Spleen (tissue), 11 donors: ENCODE measurements around the gene NIT2. TPM values are rescaled to one million over a fixed set of nuclear protein-coding genes. Genes with fewer than 3 reads are reported as not detected.

Source experiments
- DNase-seq: peaks from one replicate; pipeline ENCODE4 v3.0.0-alpha.2; 2020
- H3K27ac ChIP-seq, 8 donors: fragments of 200-600 bp; sonication (generic) in 7 of 8; 1 replicate in 4 of 8; 2 replicates in 4 of 8; pipeline versions ENCODE4 v1.5.0 to v1.8.0; 2016 to 2021; ENCODE audit warnings: inconsistent platforms in 4 of 8, mild to moderate bottlenecking in 4 of 8, moderate library complexity in 1 of 8
- H3K27me3 ChIP-seq, 7 donors: fragments of 200-600 bp; sonication (generic) in 6 of 7; replicated peaks in 1 of 7; 1 replicate in 4 of 7; 2 replicates in 3 of 7; pipeline versions ENCODE4 v1.5.0 to v1.8.0; 2016 to 2021; ENCODE audit warnings: inconsistent platforms in 3 of 7, mild to moderate bottlenecking in 1 of 7
- H3K36me3 ChIP-seq, 6 donors: fragments of 200-600 bp; sonication (generic) in 5 of 6; 1 replicate in 4 of 6; 2 replicates in 2 of 6; pipeline versions ENCODE4 v1.5.0 to v1.8.0; 2016 to 2021; ENCODE audit warnings: inconsistent platforms in 2 of 6
- H3K4me1 ChIP-seq, 6 donors: fragments of 200-600 bp; sonication (generic) in 5 of 6; 1 replicate in 3 of 6; 2 replicates in 3 of 6; pipeline versions ENCODE4 v1.5.0 to v1.8.0; 2016 to 2021; ENCODE audit warnings: inconsistent platforms in 3 of 6
- H3K4me3 ChIP-seq, 8 donors: fragments of 200-600 bp; sonication (generic) in 7 of 8; 1 replicate in 4 of 8; 2 replicates in 4 of 8; pipeline versions ENCODE4 v1.5.0 to v1.8.0; 2016 to 2021; ENCODE audit warnings: inconsistent platforms in 4 of 8, mild to moderate bottlenecking in 4 of 8, moderate library complexity in 2 of 8
- H3K9me3 ChIP-seq, 8 donors: fragments of 200-600 bp; sonication (generic) in 7 of 8; 1 replicate in 4 of 8; 2 replicates in 4 of 8; pipeline versions ENCODE4 v1.5.0 to v1.8.0; 2016 to 2021; ENCODE audit warnings: inconsistent platforms in 4 of 8
- POLR2A ChIP-seq, 3 donors: fragments of 450-650 bp; IDR thresholded peaks; one replicate each; pipeline ENCODE4 v1.5.1; 2017; ENCODE audit warnings: antibody characterized with exemption in 3 of 3, mild to moderate bottlenecking in 1 of 3
- POLR2AphosphoS5 ChIP-seq, 3 donors: sonication (generic); formaldehyde crosslinking; IDR thresholded peaks; one replicate each; pipeline ENCODE4 v1.5.1; 2017; ENCODE audit warnings: antibody characterized with exemption in 3 of 3
- WGBS, 5 donors: extraction: QIAGEN DNeasy Blood & Tissue Kit in 3 of 5; methylation state at CpG; one replicate each; pipeline versions ENCODE4 v1.1.5 to v1.1.7; 2013 to 2018; 5-methylcytosine and 5-hydroxymethylcytosine counted together
- intact Hi-C: fragments of 100-400 bp; cut with DNase I; formaldehyde crosslinking; loops from one replicate; pipeline ENCODE4 v1.15.0; 2023; ENCODE audit warnings: low total_unique reads
- polyA plus RNA-seq, 3 donors: library from polyadenylated mRNA; stranded (reverse); fragments of 200-250 nt; gene quantifications; one replicate each; pipeline ENCODE4 v1.2.1, GENCODE V29; 2013
- total RNA-seq, 7 donors: library from RNA; depleted of rRNA in 3 of 7; stranded (reverse); fragments of >200 nt in 3 of 7; fragmentation: NEBNext Ultra II Directional in 4 of 7; extraction: Animal tissue kit (Norgen Biotek cat#: 25700) in 4 of 7; gene quantifications; one replicate each; pipeline versions ENCODE4 v1.1.0 to v1.2.1, GENCODE V29; 2016 to 2021
- TF ChIP-seq, protein P1 (sequence below), 11 experiments: fragments of 200-600 bp in 7 of 11; fragments of 450-650 bp in 4 of 11; sonication (generic) in 4 of 11; IDR thresholded peaks in 8 of 11; conservative IDR thresholded peaks in 3 of 11; 1 replicate in 7 of 11; 2 replicates in 4 of 11; pipeline versions ENCODE4 v1.4.0 to v1.8.0; 2016 to 2021; ENCODE audit warnings: antibody characterized with exemption in 11 of 11, inconsistent platforms in 4 of 11, mild to moderate bottlenecking in 1 of 11
- donor health status: healthy with polysubstance abuse.
- donor health status: DM: no; HTN: no; CAD: no; lungs with moderate emphysema.
- donor health status: DM: no; HTN: no; CAD: no.
- donor health status: Bipolar disorder and iron deficiency.
- donor health status: healthy.
- donor health status: DM: no; HTN: no; CAD: no.
- donor health status: DM: yes; HTN: yes; CAD: no.

Gene NIT2
- total and polyA plus RNA-seq, 10 donors: 16.8 to 30.8 (median 24.7) TPM

- DNase-seq: no peak
- 79 to 94% (median 89%) methylated on average over 8 of the region's 8 CpGs for WGBS, 5 donors
- Histone ChIP-seq H3K4me1 (no peaks in the 10 kb centered on the region), H3K36me3 (peaks cover 0 to 83% (median 50%) of the 10 kb centered on the region in 6 donors), H3K4me3 (no peak overlapping the region), H3K9me3 (peaks cover 0 to 18% (median 15%) of the 10 kb centered on the region in 8 donors), H3K27me3 (no peaks in the 10 kb centered on the region), H3K27ac (no peak overlapping the region)
- TF ChIP-seq POLR2AphosphoS5 (IDR thresholded peaks at IDR 0.05): no peak
- TF ChIP-seq, protein P1, sequence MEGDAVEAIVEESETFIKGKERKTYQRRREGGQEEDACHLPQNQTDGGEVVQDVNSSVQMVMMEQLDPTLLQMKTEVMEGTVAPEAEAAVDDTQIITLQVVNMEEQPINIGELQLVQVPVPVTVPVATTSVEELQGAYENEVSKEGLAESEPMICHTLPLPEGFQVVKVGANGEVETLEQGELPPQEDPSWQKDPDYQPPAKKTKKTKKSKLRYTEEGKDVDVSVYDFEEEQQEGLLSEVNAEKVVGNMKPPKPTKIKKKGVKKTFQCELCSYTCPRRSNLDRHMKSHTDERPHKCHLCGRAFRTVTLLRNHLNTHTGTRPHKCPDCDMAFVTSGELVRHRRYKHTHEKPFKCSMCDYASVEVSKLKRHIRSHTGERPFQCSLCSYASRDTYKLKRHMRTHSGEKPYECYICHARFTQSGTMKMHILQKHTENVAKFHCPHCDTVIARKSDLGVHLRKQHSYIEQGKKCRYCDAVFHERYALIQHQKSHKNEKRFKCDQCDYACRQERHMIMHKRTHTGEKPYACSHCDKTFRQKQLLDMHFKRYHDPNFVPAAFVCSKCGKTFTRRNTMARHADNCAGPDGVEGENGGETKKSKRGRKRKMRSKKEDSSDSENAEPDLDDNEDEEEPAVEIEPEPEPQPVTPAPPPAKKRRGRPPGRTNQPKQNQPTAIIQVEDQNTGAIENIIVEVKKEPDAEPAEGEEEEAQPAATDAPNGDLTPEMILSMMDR (IDR thresholded peaks at IDR 0.05 in 8 of 11, conservative IDR thresholded peaks at IDR 0.05 in 3 of 11): no peak
- no peak for TF ChIP-seq POLR2A (IDR thresholded peaks at IDR 0.05)
- intact Hi-C loops: no loop called here
These were observed 50.4 kb downstream of the NIT2 start for GRCh38 chr3:100384733-100385525.

GRCh38 chr3:100386437-100387074, 52.0 kb downstream of the NIT2 start:
- Histone ChIP-seq H3K27me3 (no peaks in the 10 kb centered on the region), H3K27ac (no peak overlapping the region), H3K36me3 (peaks cover 0 to 80% (median 40%) of the 10 kb centered on the region in 6 donors), H3K4me1 (no peaks in the 10 kb centered on the region), H3K9me3 (peaks cover 0 to 20% (median 17%) of the 10 kb centered on the region in 8 donors), H3K4me3 (no peak overlapping the region)
- intact Hi-C loops: no loop called here
- TF ChIP-seq, protein P1 (IDR thresholded peaks at IDR 0.05 in 8 of 11, conservative IDR thresholded peaks at IDR 0.05 in 3 of 11): no peak
- no peak for TF ChIP-seq POLR2A (IDR thresholded peaks at IDR 0.05)
- no peak for TF ChIP-seq POLR2AphosphoS5 (IDR thresholded peaks at IDR 0.05)
- no peak for DNase-seq

DNA sequence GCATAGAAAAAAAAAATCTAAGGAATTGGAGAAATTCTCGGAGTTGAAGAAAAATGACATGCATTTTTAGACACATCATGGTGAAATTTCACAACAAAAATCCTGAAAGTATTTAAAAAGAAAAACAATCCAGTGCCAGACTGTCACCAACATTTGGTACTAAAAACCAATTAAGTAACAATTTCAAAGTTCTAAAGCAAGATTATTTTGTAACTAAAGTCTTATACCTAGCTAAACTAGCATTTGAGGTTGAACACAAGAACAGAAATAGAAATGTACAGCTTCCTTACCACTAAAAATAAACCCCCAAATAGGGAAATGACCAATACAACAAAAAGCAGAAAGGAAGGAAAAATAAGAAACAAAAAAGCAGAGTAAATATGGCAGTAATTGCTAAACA, 54.5 kb downstream of the NIT2 start:
- peaks cover 0 to 55% (median 20%) of the 10 kb centered on the region in 6 donors for H3K36me3 ChIP-seq
- intact Hi-C loops: no loop called here
- 95 to 100% (median 96%) methylated on average over 1 of the region's 1 CpG for WGBS, 5 donors
- no peaks in the 10 kb centered on the region for H3K27me3 ChIP-seq
- H3K27ac ChIP-seq: no peak overlapping the region
- TF ChIP-seq POLR2AphosphoS5 (IDR thresholded peaks at IDR 0.05) (no peak), POLR2A (IDR thresholded peaks at IDR 0.05) (no peak)
- TF ChIP-seq, protein P1 (IDR thresholded peaks at IDR 0.05 in 8 of 11, conservative IDR thresholded peaks at IDR 0.05 in 3 of 11): no peak
- DNase-seq: no peak
- peaks cover 0 to 20% (median 17%) of the 10 kb centered on the region in 8 donors for H3K9me3 ChIP-seq
- peaks cover 0 to 16% (median 2%) of the 10 kb centered on the region in 6 donors for H3K4me1 ChIP-seq
- H3K4me3 ChIP-seq: no peak overlapping the region
